HG03064 (cell line): ENCODE measurements around the gene GTF2E1.

ENCODE experiments used
- ATAC-seq: cut with Tn5 transposase; IDR thresholded peaks from one replicate; pipeline ENCODE4 v1.9.1; 2021; ENCODE audit warnings: low read depth; ENCODE audit not compliant: unreplicated experiment

GTF2E1 gene

DNA sequence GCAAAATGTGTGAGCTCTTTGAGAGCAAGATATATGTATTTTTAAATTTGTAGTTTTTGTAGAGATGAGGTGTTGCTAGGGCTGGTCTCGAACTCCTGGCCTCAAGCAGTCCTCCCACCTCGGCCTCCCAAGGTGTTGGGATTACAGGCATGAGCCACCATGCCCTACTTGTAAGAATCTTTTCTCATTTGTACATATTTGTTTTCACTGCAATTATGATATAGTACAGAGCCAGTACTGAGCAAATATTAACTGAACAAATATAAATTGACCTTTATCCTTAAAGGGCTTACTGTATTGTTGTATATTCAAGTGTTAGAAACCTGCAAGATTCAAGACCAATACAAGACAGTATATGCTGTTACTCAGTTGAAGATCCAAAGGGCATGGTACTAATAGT, 53.4 kb downstream of the GTF2E1 start:
- ATAC-seq: no peak

DNA sequence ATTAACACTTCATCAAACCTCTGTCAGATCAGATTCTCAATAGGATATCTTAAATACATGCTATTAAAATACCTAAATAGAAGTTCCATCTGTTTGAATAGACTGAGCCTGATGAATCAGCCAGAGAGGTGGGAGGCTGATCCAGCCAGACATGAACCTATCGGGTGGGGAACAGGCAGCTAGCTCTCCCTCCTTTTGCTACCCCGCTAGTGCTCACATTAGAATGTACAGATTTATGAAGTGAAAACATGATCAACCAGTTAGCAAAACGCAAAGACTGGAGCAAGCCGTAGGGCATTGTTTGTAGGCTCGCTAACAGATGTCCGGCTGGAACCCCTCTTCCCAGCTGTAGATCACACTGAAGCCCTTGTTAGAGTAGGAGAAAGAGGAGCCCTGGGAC, 54.4 kb downstream of the GTF2E1 start:
- no peak for ATAC-seq

DNA sequence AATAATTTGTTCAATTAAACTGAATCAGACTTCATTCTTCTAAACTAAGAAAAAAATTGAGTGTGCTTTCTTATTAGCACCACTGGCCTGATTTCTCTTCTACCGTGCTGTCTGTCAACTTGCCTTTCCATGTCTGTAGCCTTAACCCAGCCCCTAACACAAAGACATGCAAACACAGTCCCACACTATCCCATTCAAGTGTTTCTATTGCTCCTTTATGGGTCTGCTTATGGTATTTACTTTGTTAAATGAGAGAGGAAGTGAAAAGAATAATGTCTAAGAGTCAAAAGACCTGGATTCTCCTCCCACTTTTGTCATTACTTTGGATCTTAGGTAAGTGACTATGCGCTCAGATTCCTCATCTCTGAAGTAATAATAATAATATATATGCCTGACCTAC, 55.3 kb downstream of the GTF2E1 start:
- no peak for ATAC-seq

DNA sequence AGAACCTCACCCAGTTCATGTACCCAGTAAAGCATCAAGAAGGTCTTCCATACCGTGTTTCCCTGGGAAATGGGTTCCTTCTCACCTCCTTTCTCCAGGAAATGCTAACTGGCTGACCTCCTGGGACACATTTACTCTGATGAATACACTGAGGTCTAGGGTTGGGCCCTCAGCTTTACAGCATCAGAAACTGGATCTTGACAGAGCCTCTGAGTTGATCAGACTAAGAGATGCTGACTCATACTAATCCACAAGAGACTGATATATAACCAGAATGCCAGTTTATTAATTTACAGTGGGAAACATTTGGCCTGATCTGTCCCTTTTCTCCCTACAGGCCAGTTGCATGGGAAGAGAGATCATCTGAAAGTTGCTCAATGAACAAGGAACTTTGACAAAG, 55.8 kb downstream of the GTF2E1 start:
- no peak for ATAC-seq

DNA sequence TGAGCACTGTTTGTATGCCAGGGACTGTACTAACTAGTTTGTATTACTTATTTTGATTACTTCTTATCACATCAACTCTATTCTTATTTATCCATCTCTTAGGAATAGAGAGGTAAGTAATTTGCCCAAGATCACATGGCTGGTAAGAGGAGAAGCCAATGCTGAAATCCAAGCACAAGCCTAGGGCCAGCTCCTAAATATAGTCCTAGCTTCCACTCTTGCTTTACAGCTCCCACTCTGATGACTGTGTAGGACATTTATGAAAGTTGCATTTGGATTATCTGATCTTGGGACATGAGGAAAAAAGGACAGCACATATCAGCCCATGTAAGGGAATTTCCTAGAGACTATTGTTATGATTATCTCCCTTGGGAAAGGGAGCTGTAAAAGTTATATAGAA, 58.1 kb downstream of the GTF2E1 start:
- ATAC-seq: no peak

DNA sequence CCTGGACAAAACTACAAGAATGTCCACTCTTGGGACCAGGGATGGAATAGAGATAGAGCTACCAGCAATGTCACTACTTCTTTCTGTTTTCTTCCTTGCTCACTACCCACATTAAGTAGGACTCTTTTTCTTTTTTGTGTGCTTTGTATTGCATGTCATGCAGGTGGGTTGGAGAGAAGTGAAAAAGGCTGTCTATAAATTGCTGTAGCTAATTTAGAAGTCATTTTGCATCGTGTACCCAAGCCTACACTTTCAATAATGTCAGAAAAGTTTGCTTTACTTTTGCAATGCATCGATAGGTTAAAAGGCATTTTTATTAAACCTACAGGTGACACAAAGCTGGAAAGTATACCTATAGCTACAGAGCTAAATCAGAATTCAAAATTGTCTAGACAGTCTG, 58.9 kb downstream of the GTF2E1 start:
- no peak for ATAC-seq

DNA sequence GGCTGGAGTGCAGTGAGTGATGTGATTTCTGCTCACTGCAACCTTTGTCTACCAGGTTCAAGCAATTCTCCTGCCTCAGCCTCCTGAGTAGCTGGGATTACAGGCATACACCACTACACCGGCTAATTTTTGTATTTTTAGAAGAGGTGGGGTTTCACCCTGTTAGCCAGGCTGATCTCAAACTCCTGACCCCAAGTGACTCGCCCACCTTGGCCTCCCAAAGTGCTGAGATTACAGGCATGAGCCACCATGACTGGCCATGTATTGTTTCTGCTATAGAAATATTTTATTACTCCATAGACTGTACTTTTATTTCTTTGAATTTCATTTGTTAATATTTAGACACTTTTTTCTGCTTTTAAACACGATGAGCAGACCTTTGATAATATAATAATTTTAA, 60.4 kb downstream of the GTF2E1 start:
- no peak for ATAC-seq

DNA sequence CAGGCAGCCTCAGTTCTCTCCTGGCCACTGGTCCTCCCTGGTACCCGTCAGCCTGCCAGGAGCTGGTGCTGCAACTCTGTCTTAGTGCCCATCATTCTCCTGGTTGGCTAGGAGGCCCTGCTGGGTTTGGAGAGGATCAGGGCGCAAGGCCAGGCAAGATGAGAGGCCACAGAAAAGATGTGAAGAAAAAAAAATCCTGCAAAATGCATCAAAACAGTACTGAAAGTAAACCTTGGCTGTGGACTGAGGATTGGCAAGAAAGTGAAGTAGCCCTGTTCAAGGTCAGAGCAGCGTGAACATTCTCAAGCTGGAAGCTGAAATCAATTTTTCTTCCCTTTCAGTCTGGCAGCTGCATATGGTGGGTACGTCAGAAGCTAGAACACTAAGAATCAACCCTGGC, 74.2 kb downstream of the GTF2E1 start:
- no peak for ATAC-seq

DNA sequence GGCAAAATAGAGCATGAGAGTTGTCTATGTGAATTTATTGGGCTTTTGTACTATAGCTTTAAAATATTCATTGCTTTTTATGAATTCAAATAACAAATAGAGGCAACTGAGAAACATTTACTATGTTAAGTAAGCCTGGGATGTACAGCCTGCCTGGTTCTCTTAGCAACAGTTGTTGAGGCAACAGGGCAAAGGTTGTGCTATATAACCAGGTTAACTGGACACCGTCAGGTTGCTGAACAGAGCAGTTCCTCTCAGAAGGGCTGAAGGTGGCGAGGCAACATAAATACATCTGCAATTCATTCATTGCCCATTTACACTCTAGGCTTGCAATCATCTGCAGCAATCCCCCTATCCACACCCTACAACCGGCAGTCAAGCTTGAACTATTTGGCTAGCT, 78.2 kb downstream of the GTF2E1 start:
- no peak for ATAC-seq

DNA sequence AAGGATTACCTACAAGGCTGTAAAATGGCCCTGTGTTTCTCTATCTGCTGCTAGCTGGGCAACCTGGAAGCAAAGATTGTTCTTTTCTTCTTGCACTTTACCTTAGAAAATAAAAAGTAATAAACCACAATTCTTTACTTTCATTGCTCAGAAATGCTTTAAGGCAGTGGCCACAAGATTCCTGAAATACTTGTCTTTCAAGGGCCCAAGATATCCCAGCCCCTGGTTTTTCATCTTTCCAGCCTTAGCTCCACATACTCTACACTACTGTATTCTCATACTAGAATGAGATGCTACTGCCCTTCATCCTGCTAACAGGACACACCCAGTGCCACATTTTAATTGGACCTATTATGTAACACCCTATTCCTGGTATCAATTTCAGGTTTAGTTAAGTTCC, 78.9 kb downstream of the GTF2E1 start:
- ATAC-seq: no peak

DNA sequence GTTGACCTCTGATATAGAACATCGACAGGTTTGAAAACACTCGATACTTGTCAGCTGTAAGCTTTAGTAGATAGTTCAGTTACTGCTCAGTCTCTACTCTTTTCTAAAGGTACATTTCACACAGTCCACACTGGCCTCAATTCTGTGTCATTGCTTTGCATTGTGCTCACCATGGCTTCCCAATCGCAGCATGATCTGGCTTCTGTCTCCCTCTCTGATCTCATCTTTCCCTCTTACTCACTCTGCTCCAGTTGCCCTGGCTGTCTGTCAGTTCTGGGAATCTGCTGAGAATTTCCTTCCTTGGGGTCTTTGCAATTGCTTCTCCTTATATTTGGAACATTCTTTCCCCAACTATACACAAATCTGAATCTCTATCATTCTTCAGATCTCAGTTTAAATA, 80.6 kb downstream of the GTF2E1 start:
- ATAC-seq: no peak

DNA sequence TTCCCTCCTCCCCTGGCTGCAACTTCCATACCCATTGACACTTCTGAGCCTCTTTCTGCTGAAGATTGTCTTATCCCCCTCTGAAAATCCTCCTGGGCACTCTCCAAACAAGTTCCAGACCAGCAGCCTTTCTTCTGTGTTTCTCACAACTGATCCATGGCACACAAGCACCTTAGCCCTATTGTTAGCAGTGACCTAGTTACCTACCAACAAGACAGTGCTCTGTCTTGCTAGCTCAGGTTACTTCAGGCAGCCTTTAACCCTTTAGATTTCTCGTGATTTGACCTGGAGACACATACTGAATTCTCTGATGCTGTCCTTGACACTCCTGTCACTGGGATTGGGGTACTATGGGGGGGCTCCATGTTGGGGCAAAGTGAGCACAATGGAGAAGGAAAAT, 82.1 kb downstream of the GTF2E1 start:
- no peak for ATAC-seq

DNA sequence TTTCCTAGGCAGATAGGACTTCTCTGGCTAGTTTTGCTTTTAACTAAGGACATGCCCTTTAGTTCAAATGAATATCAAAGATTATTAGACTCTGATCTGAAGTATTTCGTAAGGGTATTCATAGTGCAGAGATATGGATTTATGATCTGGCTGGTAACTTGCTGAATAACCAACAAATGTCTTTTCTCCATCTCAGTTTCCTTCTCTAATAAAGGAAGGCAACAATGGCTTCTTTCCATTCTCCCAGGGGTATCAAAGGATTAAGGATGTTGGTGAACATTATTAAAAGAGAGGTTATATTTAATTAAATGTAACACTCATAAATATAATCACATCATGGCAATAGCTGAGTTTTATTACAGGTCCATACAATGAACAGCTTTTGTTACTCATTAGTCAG, 86.3 kb downstream of the GTF2E1 start:
- ATAC-seq: no peak

DNA sequence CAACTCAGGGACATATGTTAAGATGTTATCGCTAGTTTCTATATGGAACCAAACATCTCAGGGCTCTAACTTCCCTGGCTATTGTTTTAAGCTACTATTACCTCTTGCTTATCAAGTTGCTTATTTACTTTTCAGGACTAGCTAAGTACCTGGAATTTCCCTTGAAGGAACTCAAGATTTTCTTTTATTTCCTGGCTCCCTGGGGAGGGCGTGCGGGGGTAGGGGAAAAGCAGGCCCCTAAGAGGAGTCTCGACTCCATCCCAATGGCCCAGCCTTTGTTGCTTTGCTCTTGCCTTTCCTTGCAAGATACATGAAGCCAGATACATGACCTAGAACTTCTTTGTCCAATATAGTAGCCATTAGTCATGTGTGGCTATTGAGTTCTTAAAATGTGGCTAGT, 88.5 kb downstream of the GTF2E1 start:
- no peak for ATAC-seq
